ENCODE data around the gene RNU1-4.
"Not testable (repeated sequence)": the region's sequence is repeated elsewhere in the genome, so short reads cannot be mapped to it uniquely, and the experiment has no call there.

- TF ChIP-seq MAX (IDR thresholded peaks at IDR 0.05; ENCODE audit: low read depth, low read length); CTCF (IDR thresholded peaks at IDR 0.05; ENCODE audit: low read depth, low read length); POLR2A (IDR thresholded peaks at IDR 0.05; ENCODE audit: extremely low read depth, insufficient read length): not testable (repeated sequence)
Measured at GRCh38 chr1:16700138-16700895, 40.0 kb upstream of the RNU1-4 start.
